H1 (cell line): ENCODE results near the gene MRPL33.

ENCODE experiments used
- BCL11A ChIP-seq, 2 experiments: IDR thresholded peaks; one replicate each; pipeline ENCODE4 v1.6.1; 2011; ENCODE audit warnings: low read depth in 2 of 2, low read length in 2 of 2, mild to moderate bottlenecking in 2 of 2
- CBX5 ChIP-seq: fragments of 300-800, 300-1000 bp; sonication (generic); IDR thresholded peaks from 2 replicates; pipeline ENCODE4 v1.7.1; 2016; ENCODE audit warnings: antibody characterized with exemption, low read length, low read depth
- CEBPB ChIP-seq: IDR thresholded peaks from 2 replicates; pipeline ENCODE4 v1.6.1; 2012; ENCODE audit warnings: low read depth, low read length
- EP300 ChIP-seq, 2 experiments: IDR thresholded peaks; 1 replicate in 1 of 2; 2 replicates in 1 of 2; pipeline ENCODE4 v1.6.1; 2011 to 2012; ENCODE audit warnings: low read depth in 2 of 2, low read length in 2 of 2, mild to moderate bottlenecking in 2 of 2, borderline replicate concordance in 1 of 2, inconsistent platforms in 1 of 2, moderate library complexity in 1 of 2
- EZH2 ChIP-seq: fragments of 200-600 bp; sonication (generic); IDR thresholded peaks from 2 replicates; pipeline ENCODE4 v1.7.1; 2012; ENCODE audit warnings: low read depth, mild to moderate bottlenecking, moderate library complexity, low read length, inconsistent platforms; ENCODE audit not compliant: severe bottlenecking
- GABPA ChIP-seq: IDR thresholded peaks from 2 replicates; pipeline ENCODE4 v1.6.1; 2011; ENCODE audit warnings: mild to moderate bottlenecking, low read length, moderate library complexity, borderline replicate concordance; ENCODE audit not compliant: insufficient read depth
- HDAC2 ChIP-seq, 2 experiments: fragments of 300-600 bp in 1 of 2; sonication (generic) in 1 of 2; IDR thresholded peaks; 2 replicates each; pipeline ENCODE4 v1.6.1; 2011 to 2012; ENCODE audit warnings: low read depth in 2 of 2, low read length in 2 of 2, mild to moderate bottlenecking in 2 of 2, moderate library complexity in 2 of 2, borderline replicate concordance in 1 of 2, inconsistent platforms in 1 of 2
- KDM5A ChIP-seq: fragments of 200-600 bp; IDR thresholded peaks from 2 replicates; pipeline ENCODE4 v1.7.1; 2012; ENCODE audit warnings: mild to moderate bottlenecking, low read length, inconsistent platforms, mixed read lengths
- POLR2A ChIP-seq, 2 experiments: IDR thresholded peaks; 1 replicate in 1 of 2; 2 replicates in 1 of 2; pipeline ENCODE4 v1.6.1; 2011; ENCODE audit warnings: low read depth in 2 of 2, low read length in 2 of 2, mild to moderate bottlenecking in 2 of 2; ENCODE audit errors: control extremely low read depth in 1 of 2
- POLR2AphosphoS5 ChIP-seq: IDR thresholded peaks from 2 replicates; pipeline ENCODE4 v1.6.1; 2011; ENCODE audit warnings: low read depth, low read length
- RFX5 ChIP-seq: IDR thresholded peaks from 2 replicates; pipeline ENCODE4 v1.6.1; 2011; ENCODE audit warnings: low read depth, low read length, improper control_type of control experiment, borderline replicate concordance
- YY1 ChIP-seq: IDR thresholded peaks from 2 replicates; pipeline ENCODE4 v1.6.1; 2011; ENCODE audit warnings: low read depth, mild to moderate bottlenecking, low read length
- TF ChIP-seq, protein P1 (sequence below): IDR thresholded peaks from 2 replicates; pipeline ENCODE4 v1.6.1; 2012; ENCODE audit warnings: inconsistent platforms
- TF ChIP-seq, protein P2 (sequence below), 3 experiments: IDR thresholded peaks; 1 replicate in 2 of 3; 2 replicates in 1 of 3; pipeline versions ENCODE4 v1.5.1 to v1.6.1; 2011; ENCODE audit warnings: low read length in 3 of 3, mild to moderate bottlenecking in 3 of 3, inconsistent platforms in 2 of 3, low read depth in 1 of 3, moderate library complexity in 1 of 3; ENCODE audit not compliant: insufficient read depth in 1 of 3; ENCODE audit errors: control extremely low read depth in 1 of 3

DNA sequence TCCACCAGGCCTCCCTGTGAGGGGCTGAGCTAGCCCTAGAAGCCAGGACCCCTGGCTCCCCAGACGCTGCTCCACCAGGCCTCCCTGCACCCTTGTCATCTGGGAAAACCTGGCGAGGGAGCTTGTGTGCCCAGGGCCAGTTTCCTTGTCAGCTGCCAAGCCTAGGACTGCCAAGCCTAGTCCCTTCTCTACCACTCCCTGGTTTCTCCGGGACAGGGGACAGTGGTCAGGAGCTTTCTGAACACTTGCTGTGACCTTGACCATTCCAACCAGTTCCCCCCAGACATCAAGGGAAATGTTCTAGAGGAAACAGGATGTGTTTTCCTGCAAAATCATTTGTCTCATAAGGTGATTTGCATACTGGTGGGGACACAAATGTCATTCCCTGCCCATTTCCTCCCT is 41.3 kb upstream of the MRPL33 start:
- no peak for TF ChIP-seq KDM5A
- no peak for TF ChIP-seq EZH2
- TF ChIP-seq GABPA: no peak
- no peak for TF ChIP-seq CEBPB
- TF ChIP-seq, protein P1, sequence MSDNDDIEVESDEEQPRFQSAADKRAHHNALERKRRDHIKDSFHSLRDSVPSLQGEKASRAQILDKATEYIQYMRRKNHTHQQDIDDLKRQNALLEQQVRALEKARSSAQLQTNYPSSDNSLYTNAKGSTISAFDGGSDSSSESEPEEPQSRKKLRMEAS: no peak
- TF ChIP-seq, protein P2, sequence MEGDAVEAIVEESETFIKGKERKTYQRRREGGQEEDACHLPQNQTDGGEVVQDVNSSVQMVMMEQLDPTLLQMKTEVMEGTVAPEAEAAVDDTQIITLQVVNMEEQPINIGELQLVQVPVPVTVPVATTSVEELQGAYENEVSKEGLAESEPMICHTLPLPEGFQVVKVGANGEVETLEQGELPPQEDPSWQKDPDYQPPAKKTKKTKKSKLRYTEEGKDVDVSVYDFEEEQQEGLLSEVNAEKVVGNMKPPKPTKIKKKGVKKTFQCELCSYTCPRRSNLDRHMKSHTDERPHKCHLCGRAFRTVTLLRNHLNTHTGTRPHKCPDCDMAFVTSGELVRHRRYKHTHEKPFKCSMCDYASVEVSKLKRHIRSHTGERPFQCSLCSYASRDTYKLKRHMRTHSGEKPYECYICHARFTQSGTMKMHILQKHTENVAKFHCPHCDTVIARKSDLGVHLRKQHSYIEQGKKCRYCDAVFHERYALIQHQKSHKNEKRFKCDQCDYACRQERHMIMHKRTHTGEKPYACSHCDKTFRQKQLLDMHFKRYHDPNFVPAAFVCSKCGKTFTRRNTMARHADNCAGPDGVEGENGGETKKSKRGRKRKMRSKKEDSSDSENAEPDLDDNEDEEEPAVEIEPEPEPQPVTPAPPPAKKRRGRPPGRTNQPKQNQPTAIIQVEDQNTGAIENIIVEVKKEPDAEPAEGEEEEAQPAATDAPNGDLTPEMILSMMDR (IDR thresholded peaks at IDR 0.05; ENCODE audit: control extremely low read depth in 1 of 3, insufficient read depth in 1 of 3, low read depth in 1 of 3, low read length in 3 of 3): no peak
- TF ChIP-seq RFX5: no peak
- TF ChIP-seq BCL11A (IDR thresholded peaks at IDR 0.05; ENCODE audit: low read depth in 2 of 2, low read length in 2 of 2): no peak
- no peak for TF ChIP-seq POLR2A (IDR thresholded peaks at IDR 0.05; ENCODE audit: control extremely low read depth in 1 of 2, low read depth in 2 of 2, low read length in 2 of 2)
- TF ChIP-seq POLR2AphosphoS5: no peak
- no peak for TF ChIP-seq HDAC2 (IDR thresholded peaks at IDR 0.05; ENCODE audit: borderline replicate concordance in 1 of 2, low read depth in 2 of 2, low read length in 2 of 2)
- no peak for TF ChIP-seq YY1
- no peak for TF ChIP-seq CBX5
- TF ChIP-seq EP300 (IDR thresholded peaks at IDR 0.05; ENCODE audit: borderline replicate concordance in 1 of 2, low read depth in 2 of 2, low read length in 2 of 2): no peak
